CD4-positive, CD25-positive, alpha-beta regulatory T cell (primary cell): Measurements from ENCODE around the gene TMEM191B. TPM values are rescaled to one million over a fixed set of nuclear protein-coding genes. Genes with fewer than 3 reads are reported as not detected.

Source experiments
- polyA plus RNA-seq, 4 donors: library from polyadenylated mRNA; unstranded; fragments of 300-500 nt; fragmentation: Illumina TruSeq; gene quantifications; one replicate each; pipeline ENCODE4 v1.2.3, GENCODE V29; 2021
- total RNA-seq: library from RNA; stranded (reverse); gene quantifications from one replicate; pipeline ENCODE4 v1.2.3, GENCODE V29; 2022

TMEM191B gene
- total and polyA plus RNA-seq, 5 donors from 2014 or later = 0.52 to 3.5 (median 0.72) TPM

Other genes starting within 250 kb of the TMEM191B start
- gene GGTLC3, start 9.6 kb upstream of the TMEM191B start, total RNA-seq = not detected
- not detected for gene GGTLC3, start 9.6 kb upstream of the TMEM191B start, polyA plus RNA-seq
- gene RIMBP3, start 84.1 kb downstream of the TMEM191B start, total RNA-seq = 0.86 TPM
- gene RIMBP3, start 84.1 kb downstream of the TMEM191B start, polyA plus RNA-seq = 1 to 10 TPM in 2 of 4 donors, under 1 TPM in 2; 0.56 to 1.8 (median 1.1) TPM